GM23338 (cell line): Measurements from ENCODE around the gene GUCA1A. TPM values are rescaled to one million over a fixed set of nuclear protein-coding genes. Genes with fewer than 3 reads are reported as not detected.

Experiments used
- ATAC-seq: fragments of 200-7000 bp; cut with Tn5 transposase; 3 replicates; pipeline ENCODE4 v1.9.1; 2020
- DNase-seq: peaks from one replicate; pipeline ENCODE4 v3.0.0-alpha.2; 2015; ENCODE audit warnings: low spot score
- H2AFZ ChIP-seq: fragments of 200-600 bp; sonication (generic); 2 replicates; pipeline ENCODE4 v1.8.0; 2016; ENCODE audit warnings: antibody characterized with exemption, mild to moderate bottlenecking, moderate library complexity
- H3F3A ChIP-seq: fragments of 200-600 bp; sonication (generic); replicated peaks from 2 replicates; pipeline ENCODE4 v1.8.0; 2017; ENCODE audit warnings: antibody characterized with exemption, mixed run types, low read depth
- H3K27ac ChIP-seq: fragments of 200-600 bp; sonication (generic); 2 replicates; pipeline ENCODE4 v1.6.1; 2016; ENCODE audit warnings: low read depth
- H3K27me3 ChIP-seq: fragments of 200-600 bp; sonication (generic); 2 replicates; pipeline ENCODE4 v1.8.0; 2016; ENCODE audit warnings: mild to moderate bottlenecking, mixed run types, moderate library complexity; ENCODE audit not compliant: insufficient read depth
- H3K36me3 ChIP-seq: fragments of 200-600 bp; sonication (generic); 2 replicates; pipeline ENCODE4 v1.8.0; 2016; ENCODE audit warnings: mild to moderate bottlenecking; ENCODE audit not compliant: insufficient read depth
- H3K4me1 ChIP-seq: fragments of 200-600 bp; sonication (generic); 2 replicates; pipeline ENCODE4 v1.8.0; 2016; ENCODE audit warnings: mild to moderate bottlenecking, moderate library complexity; ENCODE audit not compliant: insufficient read depth
- H3K4me2 ChIP-seq: fragments of 200-600 bp; sonication (generic); 2 replicates; pipeline ENCODE4 v1.7.1; 2017; ENCODE audit warnings: mixed run types
- H3K4me3 ChIP-seq: fragments of 200-600 bp; sonication (generic); 2 replicates; pipeline ENCODE4 v1.6.1; 2016; ENCODE audit warnings: mixed run types
- H3K79me2 ChIP-seq: fragments of 200-600 bp; sonication (generic); replicated peaks from 2 replicates; pipeline ENCODE4 v1.8.0; 2017; ENCODE audit warnings: mild to moderate bottlenecking; ENCODE audit not compliant: insufficient read depth
- H3K9me2 ChIP-seq: fragments of 200-600 bp; sonication (generic); 2 replicates; pipeline ENCODE4 v1.8.0; 2017; ENCODE audit not compliant: insufficient read depth
- H4K20me1 ChIP-seq: fragments of 200-600 bp; sonication (generic); replicated peaks from 2 replicates; pipeline ENCODE4 v1.8.0; 2017; ENCODE audit warnings: mild to moderate bottlenecking; ENCODE audit not compliant: insufficient read depth
- H3K27ac Mint-ChIP-seq: 2 replicates; pipeline ENCODE4 v1.8.0; 2020; ENCODE audit warnings: inconsistent platforms, mild to moderate bottlenecking, moderate library complexity, mixed read lengths
- H3K27me3 Mint-ChIP-seq: 3 replicates; pipeline ENCODE4 v1.8.0; 2022; ENCODE audit warnings: low read depth, mild to moderate bottlenecking, moderate library complexity, mixed read lengths, inconsistent platforms; ENCODE audit not compliant: insufficient read depth, poor library complexity
- H3K36me3 Mint-ChIP-seq: 3 replicates; pipeline ENCODE4 v1.8.0; 2021; ENCODE audit warnings: low read depth, mild to moderate bottlenecking, inconsistent platforms, moderate library complexity, mixed read lengths
- H3K4me1 Mint-ChIP-seq: 3 replicates; pipeline ENCODE4 v1.8.0; 2020; ENCODE audit warnings: mild to moderate bottlenecking, inconsistent platforms, mixed read lengths
- H3K4me3 Mint-ChIP-seq: 3 replicates; pipeline ENCODE4 v1.8.0; 2021; ENCODE audit warnings: moderate library complexity, mild to moderate bottlenecking, inconsistent platforms, mixed read lengths
- H3K9me3 Mint-ChIP-seq: 3 replicates; pipeline ENCODE4 v1.8.0; 2020; ENCODE audit warnings: moderate library complexity, mild to moderate bottlenecking, inconsistent platforms, mixed read lengths
- ETS1 ChIP-seq: IDR thresholded peaks from 2 replicates; pipeline ENCODE4 v1.6.1; 2016; ENCODE audit warnings: antibody characterized with exemption
- EZH2 ChIP-seq: fragments of 200-600 bp; sonication (generic); IDR thresholded peaks from one replicate; pipeline ENCODE4 v1.8.0; 2017; ENCODE audit warnings: antibody characterized with exemption, mild to moderate bottlenecking, low read depth; ENCODE audit not compliant: unreplicated experiment
- EZH2phosphoT487 ChIP-seq: fragments of 200-600 bp; sonication (generic); IDR thresholded peaks from one replicate; pipeline ENCODE4 v1.8.1; 2018; ENCODE audit warnings: antibody characterized with exemption; ENCODE audit not compliant: unreplicated experiment
- REST ChIP-seq: IDR thresholded peaks from one replicate; pipeline ENCODE4 v1.6.1; 2018; ENCODE audit warnings: antibody characterized with exemption; ENCODE audit not compliant: unreplicated experiment
- STAT1 ChIP-seq: IDR thresholded peaks from one replicate; pipeline ENCODE4 v1.6.1; 2016; ENCODE audit warnings: antibody characterized with exemption; ENCODE audit not compliant: unreplicated experiment
- ZNF331 ChIP-seq: fragments of 250-450 bp; sonication (Bioruptor Pico); IDR thresholded peaks from 2 replicates; pipeline ENCODE4 v1.5.0; 2020; ENCODE audit warnings: low read depth, mild to moderate bottlenecking, moderate library complexity
- polyA plus RNA-seq: library from polyadenylated mRNA; unstranded; fragments of >200 nt; fragmentation: Nextera tagmentation; extraction: Ambion mirVana; gene quantifications from 2 replicates; pipeline ENCODE4 v1.2.1, GENCODE V29; 2016
- total RNA-seq: library from RNA; depleted of rRNA; stranded (reverse); fragments of >200 nt; shearing (Covaris generic); gene quantifications from 2 replicates; pipeline ENCODE4 v1.2.3, GENCODE V29; 2014
- TF ChIP-seq, protein P1 (sequence below): fragments of 250-450 bp; sonication (Bioruptor Pico); IDR thresholded peaks from 2 replicates; pipeline ENCODE4 v1.5.0; 2020; ENCODE audit warnings: mild to moderate bottlenecking, moderate library complexity

GUCA1A gene
- total and polyA plus RNA-seq, 2 experiments from 2014 or later = 5.2 to 10.6 TPM

DNA sequence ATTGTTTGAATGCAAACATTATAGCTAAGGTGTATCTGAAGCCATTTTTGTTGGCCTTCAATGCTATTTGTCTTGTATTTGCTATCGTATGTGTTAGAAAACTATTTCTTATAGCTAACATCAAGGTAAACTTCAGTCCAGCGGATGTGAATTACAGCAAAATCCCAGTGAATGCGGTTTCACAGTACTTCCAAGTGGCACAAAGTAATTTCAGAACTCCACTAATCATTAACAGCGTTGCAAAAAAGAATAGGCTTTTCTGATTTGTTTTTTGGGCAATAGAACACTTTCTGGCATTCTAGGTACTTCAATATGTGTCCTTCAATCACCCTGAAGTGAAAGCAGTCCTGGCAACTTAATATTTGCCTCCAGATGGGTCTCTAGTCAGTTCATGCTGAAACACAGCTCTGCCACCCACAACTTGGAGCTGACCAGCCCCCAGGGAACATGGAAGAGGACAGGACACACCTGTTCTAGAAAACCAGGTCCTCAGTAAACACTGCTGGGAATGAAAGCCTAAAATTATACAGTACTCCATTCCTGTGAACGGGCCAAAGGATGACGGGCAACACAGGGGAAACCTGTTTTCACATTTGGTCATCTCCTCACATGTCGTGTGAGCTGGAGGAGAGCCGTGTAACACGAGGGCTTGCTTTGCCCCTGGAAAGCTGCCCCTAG lies 54.1 kb downstream of the GUCA1A start (continued):
- TF ChIP-seq, protein P1, sequence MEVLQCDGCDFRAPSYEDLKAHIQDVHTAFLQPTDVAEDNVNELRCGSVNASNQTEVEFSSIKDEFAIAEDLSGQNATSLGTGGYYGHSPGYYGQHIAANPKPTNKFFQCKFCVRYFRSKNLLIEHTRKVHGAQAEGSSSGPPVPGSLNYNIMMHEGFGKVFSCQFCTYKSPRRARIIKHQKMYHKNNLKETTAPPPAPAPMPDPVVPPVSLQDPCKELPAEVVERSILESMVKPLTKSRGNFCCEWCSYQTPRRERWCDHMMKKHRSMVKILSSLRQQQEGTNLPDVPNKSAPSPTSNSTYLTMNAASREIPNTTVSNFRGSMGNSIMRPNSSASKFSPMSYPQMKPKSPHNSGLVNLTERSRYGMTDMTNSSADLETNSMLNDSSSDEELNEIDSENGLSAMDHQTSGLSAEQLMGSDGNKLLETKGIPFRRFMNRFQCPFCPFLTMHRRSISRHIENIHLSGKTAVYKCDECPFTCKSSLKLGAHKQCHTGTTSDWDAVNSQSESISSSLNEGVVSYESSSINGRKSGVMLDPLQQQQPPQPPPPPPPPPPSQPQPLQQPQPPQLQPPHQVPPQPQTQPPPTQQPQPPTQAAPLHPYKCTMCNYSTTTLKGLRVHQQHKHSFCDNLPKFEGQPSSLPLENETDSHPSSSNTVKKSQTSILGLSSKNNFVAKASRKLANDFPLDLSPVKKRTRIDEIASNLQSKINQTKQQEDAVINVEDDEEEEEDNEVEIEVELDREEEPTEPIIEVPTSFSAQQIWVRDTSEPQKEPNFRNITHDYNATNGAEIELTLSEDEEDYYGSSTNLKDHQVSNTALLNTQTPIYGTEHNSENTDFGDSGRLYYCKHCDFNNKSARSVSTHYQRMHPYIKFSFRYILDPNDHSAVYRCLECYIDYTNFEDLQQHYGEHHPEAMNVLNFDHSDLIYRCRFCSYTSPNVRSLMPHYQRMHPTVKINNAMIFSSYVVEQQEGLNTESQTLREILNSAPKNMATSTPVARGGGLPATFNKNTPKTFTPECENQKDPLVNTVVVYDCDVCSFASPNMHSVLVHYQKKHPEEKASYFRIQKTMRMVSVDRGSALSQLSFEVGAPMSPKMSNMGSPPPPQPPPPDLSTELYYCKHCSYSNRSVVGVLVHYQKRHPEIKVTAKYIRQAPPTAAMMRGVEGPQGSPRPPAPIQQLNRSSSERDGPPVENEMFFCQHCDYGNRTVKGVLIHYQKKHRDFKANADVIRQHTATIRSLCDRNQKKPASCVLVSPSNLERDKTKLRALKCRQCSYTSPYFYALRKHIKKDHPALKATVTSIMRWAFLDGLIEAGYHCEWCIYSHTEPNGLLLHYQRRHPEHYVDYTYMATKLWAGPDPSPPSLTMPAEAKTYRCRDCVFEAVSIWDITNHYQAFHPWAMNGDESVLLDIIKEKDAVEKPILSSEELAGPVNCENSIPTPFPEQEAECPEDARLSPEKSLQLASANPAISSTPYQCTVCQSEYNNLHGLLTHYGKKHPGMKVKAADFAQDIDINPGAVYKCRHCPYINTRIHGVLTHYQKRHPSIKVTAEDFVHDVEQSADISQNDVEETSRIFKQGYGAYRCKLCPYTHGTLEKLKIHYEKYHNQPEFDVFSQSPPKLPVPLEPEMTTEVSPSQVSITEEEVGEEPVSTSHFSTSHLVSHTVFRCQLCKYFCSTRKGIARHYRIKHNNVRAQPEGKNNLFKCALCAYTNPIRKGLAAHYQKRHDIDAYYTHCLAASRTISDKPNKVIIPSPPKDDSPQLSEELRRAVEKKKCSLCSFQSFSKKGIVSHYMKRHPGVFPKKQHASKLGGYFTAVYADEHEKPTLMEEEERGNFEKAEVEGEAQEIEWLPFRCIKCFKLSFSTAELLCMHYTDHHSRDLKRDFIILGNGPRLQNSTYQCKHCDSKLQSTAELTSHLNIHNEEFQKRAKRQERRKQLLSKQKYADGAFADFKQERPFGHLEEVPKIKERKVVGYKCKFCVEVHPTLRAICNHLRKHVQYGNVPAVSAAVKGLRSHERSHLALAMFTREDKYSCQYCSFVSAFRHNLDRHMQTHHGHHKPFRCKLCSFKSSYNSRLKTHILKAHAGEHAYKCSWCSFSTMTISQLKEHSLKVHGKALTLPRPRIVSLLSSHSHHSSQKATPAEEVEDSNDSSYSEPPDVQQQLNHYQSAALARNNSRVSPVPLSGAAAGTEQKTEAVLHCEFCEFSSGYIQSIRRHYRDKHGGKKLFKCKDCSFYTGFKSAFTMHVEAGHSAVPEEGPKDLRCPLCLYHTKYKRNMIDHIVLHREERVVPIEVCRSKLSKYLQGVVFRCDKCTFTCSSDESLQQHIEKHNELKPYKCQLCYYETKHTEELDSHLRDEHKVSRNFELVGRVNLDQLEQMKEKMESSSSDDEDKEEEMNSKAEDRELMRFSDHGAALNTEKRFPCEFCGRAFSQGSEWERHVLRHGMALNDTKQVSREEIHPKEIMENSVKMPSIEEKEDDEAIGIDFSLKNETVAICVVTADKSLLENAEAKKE = no peak
- TF ChIP-seq STAT1 (no peak), ZNF331 (CRISPR knock-in tag) (no peak), EZH2 (no peak), EZH2phosphoT487 (no peak)

DNA sequence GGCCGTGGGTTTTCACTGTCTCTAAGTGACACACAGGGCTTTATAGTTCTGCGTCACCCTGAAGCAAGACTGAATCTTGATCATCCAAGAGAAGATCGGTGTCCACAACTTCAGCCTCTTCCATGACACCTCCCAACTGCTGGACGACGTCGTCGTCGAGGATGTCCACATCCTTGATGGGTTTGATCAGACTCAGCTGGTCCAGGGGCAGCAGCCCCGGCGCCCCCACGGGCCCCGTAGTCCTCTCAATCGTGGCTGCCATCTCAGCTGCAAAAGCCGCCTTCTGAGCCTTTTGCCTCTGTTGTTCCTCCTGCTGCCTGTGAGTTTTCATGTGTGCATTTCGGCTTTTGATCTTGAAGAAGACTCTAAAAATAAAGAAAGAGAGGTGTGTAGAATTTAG lies 55.1 kb downstream of the GUCA1A start:
- Mint-ChIP-seq H3K27ac (no peak overlapping the region), H3K36me3 (peaks cover 39% of the 10 kb centered on the region), H3K9me3 (no peaks in the 10 kb centered on the region), H3K4me1 (peaks cover 9% of the 10 kb centered on the region; the same call in 2 of the 3 replicates), H3K27me3 (no peaks in the 10 kb centered on the region), H3K4me3 (no peak overlapping the region)
- no peak overlapping the region for H3K27ac ChIP-seq
- no peak overlapping the region for H2AFZ ChIP-seq
- H3F3A ChIP-seq = peaks cover 10% of the 10 kb centered on the region; the same call in 1 of the 2 replicates
- 0 out of 2 replicates have a peak, but pooled peaks cover 5% of the 10 kb centered on the region for H3K36me3 ChIP-seq
- DNase-seq (no peak), ATAC-seq (no peak)
- H3K9me2 ChIP-seq = no peaks in the 10 kb centered on the region
- TF ChIP-seq REST (no peak), EZH2 (no peak), ETS1 (no peak)
- H3K4me3 ChIP-seq = no peak overlapping the region
- no peaks in the 10 kb centered on the region for H3K4me1 ChIP-seq
- no peaks in the 10 kb centered on the region for H3K79me2 ChIP-seq
- H3K4me2 ChIP-seq = no peak overlapping the region
- H3K27me3 ChIP-seq = no peaks in the 10 kb centered on the region
- no peaks in the 10 kb centered on the region for H4K20me1 ChIP-seq
